PC-9 (cell line): ENCODE data around the gene TEX29.

Source experiments
- CTCF ChIP-seq: fragments of 200-600 bp; sonication (generic); conservative IDR thresholded peaks from 2 replicates; pipeline ENCODE4 v1.6.1; 2017; ENCODE audit warnings: mixed run types, antibody characterized with exemption, mild to moderate bottlenecking, moderate library complexity
- EZH2 ChIP-seq: fragments of 200-600 bp; sonication (generic); IDR thresholded peaks from 2 replicates; pipeline ENCODE4 v1.8.0; 2017; ENCODE audit warnings: antibody characterized with exemption, low read depth

GRCh38 chr13:111372651-111373425, 52.4 kb downstream of the TEX29 start:
- TF ChIP-seq CTCF (no peak), EZH2 (no peak)
